ENCODE results near the gene HDHD2. TPM values are rescaled to one million over a fixed set of nuclear protein-coding genes. Genes with fewer than 3 reads are reported as not detected.
A peak's percentile ranks its signal among the peaks of the same experiment; 100 is the strongest.

HDHD2 gene
- total and polyA plus RNA-seq, 3 donors from 2014 or later: 32.3 to 40.4 (median 39.8) TPM

DNA sequence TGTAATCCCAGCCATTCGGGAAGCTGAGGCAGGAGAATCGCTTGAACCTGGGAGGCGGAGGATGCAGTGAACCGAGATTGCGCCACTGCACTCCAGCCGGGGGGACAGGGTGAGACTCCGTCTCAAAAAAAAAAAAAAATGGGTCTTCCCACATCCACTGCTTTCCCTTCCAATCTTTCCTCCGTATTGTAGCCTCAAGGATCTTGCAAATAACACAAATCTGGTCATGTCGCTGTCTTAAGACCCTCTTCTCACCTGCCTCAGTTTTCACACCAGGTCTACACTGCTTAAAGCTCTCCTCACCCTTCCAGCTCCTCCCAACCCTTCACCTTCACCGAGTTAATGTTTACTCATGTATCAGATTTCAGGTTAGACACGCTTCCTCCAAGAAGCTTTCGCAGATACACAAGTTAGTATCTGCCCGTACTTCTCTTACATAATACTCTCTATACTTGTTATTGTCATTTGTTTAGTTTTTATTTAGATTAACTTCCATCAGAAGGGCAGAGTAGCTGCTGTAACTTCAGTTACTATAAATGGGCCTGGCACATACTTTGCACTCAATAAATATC is 24.3 kb upstream of the HDHD2 start:
- H3K27me3 ChIP-seq: no peaks in the 10 kb centered on the region
- intact Hi-C loops (cut with DNase I; ENCODE audit: low total_unique reads): no loop called here
- no peaks in the 10 kb centered on the region for H3K36me3 ChIP-seq (ENCODE audit: low read depth, missing control alignments)
- no peak overlapping the region for H3K27ac ChIP-seq
- WGBS, 2 donors: 50 to 59% methylated on average over 13 of the region's 13 CpGs
- peak overlapping the region; percentile 85 to 89 for H3K4me3 ChIP-seq
- TF ChIP-seq POLR2A (IDR thresholded peaks at IDR 0.05): no peak
- TF ChIP-seq, protein P1, sequence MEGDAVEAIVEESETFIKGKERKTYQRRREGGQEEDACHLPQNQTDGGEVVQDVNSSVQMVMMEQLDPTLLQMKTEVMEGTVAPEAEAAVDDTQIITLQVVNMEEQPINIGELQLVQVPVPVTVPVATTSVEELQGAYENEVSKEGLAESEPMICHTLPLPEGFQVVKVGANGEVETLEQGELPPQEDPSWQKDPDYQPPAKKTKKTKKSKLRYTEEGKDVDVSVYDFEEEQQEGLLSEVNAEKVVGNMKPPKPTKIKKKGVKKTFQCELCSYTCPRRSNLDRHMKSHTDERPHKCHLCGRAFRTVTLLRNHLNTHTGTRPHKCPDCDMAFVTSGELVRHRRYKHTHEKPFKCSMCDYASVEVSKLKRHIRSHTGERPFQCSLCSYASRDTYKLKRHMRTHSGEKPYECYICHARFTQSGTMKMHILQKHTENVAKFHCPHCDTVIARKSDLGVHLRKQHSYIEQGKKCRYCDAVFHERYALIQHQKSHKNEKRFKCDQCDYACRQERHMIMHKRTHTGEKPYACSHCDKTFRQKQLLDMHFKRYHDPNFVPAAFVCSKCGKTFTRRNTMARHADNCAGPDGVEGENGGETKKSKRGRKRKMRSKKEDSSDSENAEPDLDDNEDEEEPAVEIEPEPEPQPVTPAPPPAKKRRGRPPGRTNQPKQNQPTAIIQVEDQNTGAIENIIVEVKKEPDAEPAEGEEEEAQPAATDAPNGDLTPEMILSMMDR (IDR thresholded peaks at IDR 0.05): no peak
- H3K4me1 ChIP-seq: peaks cover 2% of the 10 kb centered on the region
- no peak for DNase-seq
- no peaks in the 10 kb centered on the region for H3K9me3 ChIP-seq

DNA sequence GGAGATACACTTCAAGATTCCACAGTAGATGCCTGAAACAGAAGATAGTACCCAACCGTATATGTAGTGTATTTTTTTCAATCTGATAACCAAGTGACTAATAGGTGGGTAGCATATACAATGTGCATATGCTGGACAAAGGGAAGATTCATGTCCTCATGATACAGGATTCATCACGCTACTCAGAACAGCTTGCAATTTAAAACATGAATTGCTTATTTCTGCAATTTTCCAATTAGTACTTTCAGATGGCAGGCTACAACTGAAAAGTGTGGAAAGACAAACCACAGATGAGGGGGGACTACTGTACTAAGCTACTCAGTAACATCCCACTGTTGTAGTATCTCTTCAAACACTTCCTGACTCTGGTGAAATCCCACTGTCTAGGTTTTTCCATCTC is 22.2 kb upstream of the HDHD2 start:
- Histone ChIP-seq H3K4me1 (no peaks in the 10 kb centered on the region), H3K27ac (no peak overlapping the region), H3K27me3 (no peaks in the 10 kb centered on the region), H3K4me3 (no peak overlapping the region), H3K36me3 (ENCODE audit: low read depth, missing control alignments) (no peaks in the 10 kb centered on the region), H3K9me3 (no peaks in the 10 kb centered on the region)
- intact Hi-C loops (cut with DNase I; ENCODE audit: low total_unique reads): no loop called here
- TF ChIP-seq POLR2A (IDR thresholded peaks at IDR 0.05): no peak
- TF ChIP-seq, protein P1 (IDR thresholded peaks at IDR 0.05): no peak
- 67 to 75% methylated on average over 2 of the region's 2 CpGs for WGBS, 2 donors
- no peak for DNase-seq

DNA sequence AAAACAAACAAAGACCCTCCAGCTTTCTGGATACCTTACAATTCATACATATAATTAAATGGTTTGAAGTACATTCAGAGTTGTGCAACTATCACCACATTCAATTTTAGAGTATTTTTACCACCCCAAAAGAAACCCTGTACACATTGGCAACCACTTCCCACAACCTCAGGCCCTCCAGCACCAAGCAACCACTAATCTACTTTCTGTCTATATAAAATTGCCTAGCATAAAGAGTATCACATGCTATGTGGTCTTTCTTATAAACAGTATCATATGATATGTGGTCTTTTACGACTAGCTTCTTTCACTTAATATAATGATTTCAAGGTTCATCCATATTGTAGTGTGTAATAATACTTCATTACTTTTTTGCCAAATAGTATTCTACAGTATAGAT is 18.6 kb upstream of the HDHD2 start:
- Histone ChIP-seq H3K4me3 (no peak overlapping the region), H3K36me3 (ENCODE audit: low read depth, missing control alignments) (no peaks in the 10 kb centered on the region), H3K4me1 (no peaks in the 10 kb centered on the region), H3K27ac (no peak overlapping the region), H3K9me3 (no peaks in the 10 kb centered on the region), H3K27me3 (no peaks in the 10 kb centered on the region)
- intact Hi-C loops (cut with DNase I; ENCODE audit: low total_unique reads): no loop called here
- no peak for DNase-seq
- WGBS, 2 donors: 86 to 93% methylated on average over 1 of the region's 1 CpG
- TF ChIP-seq, protein P1 (IDR thresholded peaks at IDR 0.05): no peak
- no peak for TF ChIP-seq POLR2A (IDR thresholded peaks at IDR 0.05)

DNA sequence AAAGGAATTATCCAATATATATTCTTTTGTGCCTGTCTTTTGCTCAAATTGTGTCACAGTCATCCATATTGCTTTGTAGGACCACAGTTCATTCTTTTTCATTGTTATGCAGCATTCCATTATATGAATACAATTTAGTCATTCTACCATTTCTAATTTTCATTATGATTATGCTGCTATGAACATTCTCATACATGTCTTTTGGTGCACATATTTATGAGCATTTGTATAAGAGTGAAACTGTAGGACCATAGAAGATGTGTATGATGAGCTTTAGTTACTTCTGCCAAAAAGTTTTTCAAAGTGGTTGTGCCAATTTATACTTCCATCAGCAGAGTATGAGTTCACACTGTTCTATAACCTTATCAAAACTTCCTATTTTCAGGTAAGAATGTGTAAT is 18.2 kb upstream of the HDHD2 start:
- no peaks in the 10 kb centered on the region for H3K4me1 ChIP-seq
- TF ChIP-seq, protein P1 (IDR thresholded peaks at IDR 0.05): no peak
- no peak for TF ChIP-seq POLR2A (IDR thresholded peaks at IDR 0.05)
- no peaks in the 10 kb centered on the region for H3K9me3 ChIP-seq
- no peak for DNase-seq
- H3K27ac ChIP-seq: no peak overlapping the region
- no peaks in the 10 kb centered on the region for H3K36me3 ChIP-seq (ENCODE audit: low read depth, missing control alignments)
- intact Hi-C loops (cut with DNase I; ENCODE audit: low total_unique reads): no loop called here
- H3K4me3 ChIP-seq: no peak overlapping the region
- H3K27me3 ChIP-seq: no peaks in the 10 kb centered on the region

DNA sequence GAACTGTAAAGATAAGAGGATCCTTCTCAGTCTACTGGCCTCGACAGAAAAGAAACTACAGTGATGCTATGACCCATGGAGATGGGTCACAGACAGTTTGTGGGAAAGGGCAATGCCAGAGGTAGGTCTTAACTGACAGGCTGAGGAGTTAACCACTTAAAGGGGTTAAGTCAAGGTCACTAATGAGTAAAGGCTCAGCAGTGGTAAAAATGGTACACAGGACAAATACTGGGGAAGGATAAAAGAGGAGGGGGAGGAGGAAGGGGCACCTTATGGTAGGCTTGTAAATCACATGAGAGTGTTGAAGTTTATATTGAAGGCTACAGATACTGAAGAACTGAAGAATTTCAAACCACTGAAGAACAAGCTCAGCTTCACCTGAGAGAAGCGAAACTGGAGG is 16.0 kb upstream of the HDHD2 start:
- H3K27me3 ChIP-seq: no peaks in the 10 kb centered on the region
- H3K4me3 ChIP-seq: no peak overlapping the region
- intact Hi-C loops (cut with DNase I; ENCODE audit: low total_unique reads): no loop called here
- no peak overlapping the region for H3K27ac ChIP-seq
- no peak for DNase-seq
- WGBS, 2 donors: 77 to 86% methylated on average over 2 of the region's 2 CpGs
- no peaks in the 10 kb centered on the region for H3K4me1 ChIP-seq
- no peaks in the 10 kb centered on the region for H3K36me3 ChIP-seq (ENCODE audit: low read depth, missing control alignments)
- H3K9me3 ChIP-seq: no peaks in the 10 kb centered on the region
- TF ChIP-seq POLR2A (IDR thresholded peaks at IDR 0.05): no peak
- TF ChIP-seq, protein P1 (IDR thresholded peaks at IDR 0.05): no peak
